HG02763 (cell line): ENCODE data around the gene INPP5F.

Source experiments
- ATAC-seq: cut with Tn5 transposase; IDR thresholded peaks from one replicate; pipeline ENCODE4 v1.9.1; 2021; ENCODE audit warnings: mild to moderate bottlenecking, moderate library complexity; ENCODE audit not compliant: unreplicated experiment

INPP5F gene

GRCh38 chr10:119737823-119738222 lies 12.0 kb downstream of the INPP5F start:
- ATAC-seq, result no peak

- ATAC-seq, result no peak
These were observed 13.1 kb downstream of the INPP5F start for GRCh38 chr10:119738962-119739361.

- ATAC-seq, result no peak
These were observed 14.2 kb downstream of the INPP5F start for GRCh38 chr10:119740096-119740495.

GRCh38 chr10:119742947-119743648 lies 17.2 kb downstream of the INPP5F start:
- no peak for ATAC-seq

GRCh38 chr10:119747940-119748339 lies 22.1 kb downstream of the INPP5F start:
- ATAC-seq, result no peak

- ATAC-seq, result no peak
These were observed 23.0 kb downstream of the INPP5F start for GRCh38 chr10:119748871-119749270.

- no peak for ATAC-seq
These were observed 23.6 kb downstream of the INPP5F start for GRCh38 chr10:119749455-119749854.

GRCh38 chr10:119750391-119751230 lies 24.8 kb downstream of the INPP5F start:
- ATAC-seq, result peak; percentile 84

- ATAC-seq, result no peak
These were observed 27.5 kb downstream of the INPP5F start for GRCh38 chr10:119753309-119753708.

GRCh38 chr10:119754085-119754484 lies 28.2 kb downstream of the INPP5F start:
- no peak for ATAC-seq

GRCh38 chr10:119754936-119755335 lies 29.1 kb downstream of the INPP5F start:
- no peak for ATAC-seq

- no peak for ATAC-seq
These were observed 29.6 kb downstream of the INPP5F start for GRCh38 chr10:119755446-119755845.

GRCh38 chr10:119758448-119759195 lies 32.8 kb downstream of the INPP5F start:
- no peak for ATAC-seq

GRCh38 chr10:119759832-119760231 lies 34.0 kb downstream of the INPP5F start:
- no peak for ATAC-seq

- ATAC-seq, result no peak
These were observed 35.3 kb downstream of the INPP5F start for GRCh38 chr10:119761106-119761505.

GRCh38 chr10:119762035-119762434 lies 36.2 kb downstream of the INPP5F start:
- no peak for ATAC-seq

GRCh38 chr10:119762805-119763798 lies 37.3 kb downstream of the INPP5F start:
- ATAC-seq, result no peak

GRCh38 chr10:119768455-119769094 lies 42.7 kb downstream of the INPP5F start:
- no peak for ATAC-seq

- no peak for ATAC-seq
These were observed 44.0 kb downstream of the INPP5F start for GRCh38 chr10:119769886-119770285.

- no peak for ATAC-seq
These were observed 45.1 kb downstream of the INPP5F start for GRCh38 chr10:119770928-119771327.
